HUES48 (cell line): ENCODE results near the gene NUP93.
"Not testable (repeated sequence)": the region's sequence is repeated elsewhere in the genome, so short reads cannot be mapped to it uniquely, and the experiment has no call there.

Experiments
- H3K27ac ChIP-seq: one replicate; pipeline ENCODE4 v1.7.0; 2013; ENCODE audit warnings: low read depth, low read length, inconsistent platforms
- H3K27me3 ChIP-seq: 2 replicates; pipeline ENCODE4 v1.6.1; 2013; ENCODE audit warnings: mild to moderate bottlenecking, low read length; ENCODE audit not compliant: control insufficient read depth, insufficient read depth
- H3K36me3 ChIP-seq: 2 replicates; pipeline ENCODE4 v1.6.1; 2013; ENCODE audit warnings: low read length; ENCODE audit not compliant: control insufficient read depth, insufficient read depth
- H3K4me1 ChIP-seq: 2 replicates; pipeline ENCODE4 v1.6.1; 2013; ENCODE audit warnings: mild to moderate bottlenecking, low read length; ENCODE audit not compliant: control insufficient read depth, insufficient read depth
- H3K4me3 ChIP-seq: 2 replicates; pipeline ENCODE4 v1.5.1; 2013; ENCODE audit warnings: mild to moderate bottlenecking, low read depth, low read length
- H3K9ac ChIP-seq: 2 replicates; pipeline ENCODE4 v1.6.1; 2013; ENCODE audit warnings: mild to moderate bottlenecking, low read depth, low read length, moderate library complexity
- H3K9me3 ChIP-seq: 2 replicates; pipeline ENCODE4 v1.6.1; 2013; ENCODE audit warnings: low read length; ENCODE audit not compliant: control insufficient read depth, insufficient read depth

NUP93 gene

GRCh38 chr16:56884026-56884582 is 154.2 kb downstream of the NUP93 start:
- Histone ChIP-seq H3K4me1 (no peaks in the 10 kb centered on the region), H3K9ac (no peak overlapping the region), H3K27me3 (no peaks in the 10 kb centered on the region), H3K4me3 (no peak overlapping the region), H3K9me3 (peaks cover 16% of the 10 kb centered on the region), H3K36me3 (no peaks in the 10 kb centered on the region), H3K27ac (no peak overlapping the region)

GRCh38 chr16:56884929-56885328 is 155.0 kb downstream of the NUP93 start:
- H3K9ac ChIP-seq, H3K27ac ChIP-seq, H3K36me3 ChIP-seq, H3K4me3 ChIP-seq, H3K27me3 ChIP-seq, H3K4me1 ChIP-seq: not testable (repeated sequence)
- H3K9me3 ChIP-seq = peaks cover 16% of the 10 kb centered on the region

- H3K36me3 ChIP-seq = no peaks in the 10 kb centered on the region
- no peak overlapping the region for H3K9ac ChIP-seq
- H3K27me3 ChIP-seq = no peaks in the 10 kb centered on the region
- H3K27ac ChIP-seq = no peak overlapping the region
- no peaks in the 10 kb centered on the region for H3K4me1 ChIP-seq
- H3K4me3 ChIP-seq = no peak overlapping the region
- H3K9me3 ChIP-seq = peaks cover 16% of the 10 kb centered on the region
These were observed 155.7 kb downstream of the NUP93 start for GRCh38 chr16:56885446-56886162.

- Histone ChIP-seq H3K27me3 (no peaks in the 10 kb centered on the region), H3K9ac (no peak overlapping the region), H3K36me3 (no peaks in the 10 kb centered on the region), H3K9me3 (peaks cover 16% of the 10 kb centered on the region), H3K4me1 (no peaks in the 10 kb centered on the region), H3K27ac (no peak overlapping the region), H3K4me3 (no peak overlapping the region)
These were observed 156.4 kb downstream of the NUP93 start for GRCh38 chr16:56886296-56886695.

- Histone ChIP-seq H3K4me1 (no peaks in the 10 kb centered on the region), H3K27me3 (no peaks in the 10 kb centered on the region), H3K36me3 (no peaks in the 10 kb centered on the region), H3K4me3 (no peak overlapping the region), H3K9me3 (peaks cover 16% of the 10 kb centered on the region), H3K27ac (no peak overlapping the region), H3K9ac (no peak overlapping the region)
These were observed 156.9 kb downstream of the NUP93 start for GRCh38 chr16:56886826-56887225.

- Histone ChIP-seq H3K4me1 (no peaks in the 10 kb centered on the region), H3K9ac (no peak overlapping the region), H3K27ac (no peak overlapping the region), H3K4me3 (no peak overlapping the region), H3K27me3 (no peaks in the 10 kb centered on the region), H3K36me3 (no peaks in the 10 kb centered on the region), H3K9me3 (peaks cover 16% of the 10 kb centered on the region)
These were observed 158.9 kb downstream of the NUP93 start for GRCh38 chr16:56888806-56889205.

GRCh38 chr16:56889206-56889605 is 159.3 kb downstream of the NUP93 start:
- H3K27me3 ChIP-seq = no peaks in the 10 kb centered on the region
- H3K9ac ChIP-seq = no peak overlapping the region
- no peak overlapping the region for H3K4me3 ChIP-seq
- H3K4me1 ChIP-seq = no peaks in the 10 kb centered on the region
- no peak overlapping the region for H3K27ac ChIP-seq
- peaks cover 16% of the 10 kb centered on the region for H3K9me3 ChIP-seq
- H3K36me3 ChIP-seq = no peaks in the 10 kb centered on the region

- Histone ChIP-seq H3K27ac (no peak overlapping the region), H3K9ac (no peak overlapping the region), H3K9me3 (no peaks in the 10 kb centered on the region), H3K27me3 (no peaks in the 10 kb centered on the region), H3K4me1 (no peaks in the 10 kb centered on the region), H3K4me3 (no peak overlapping the region), H3K36me3 (no peaks in the 10 kb centered on the region)
These were observed 161.8 kb downstream of the NUP93 start for GRCh38 chr16:56891685-56892084.

- H3K36me3 ChIP-seq = no peaks in the 10 kb centered on the region
- no peaks in the 10 kb centered on the region for H3K4me1 ChIP-seq
- no peaks in the 10 kb centered on the region for H3K9me3 ChIP-seq
- no peak overlapping the region for H3K4me3 ChIP-seq
- H3K27me3 ChIP-seq = no peaks in the 10 kb centered on the region
- H3K9ac ChIP-seq = no peak overlapping the region
- no peak overlapping the region for H3K27ac ChIP-seq
These were observed 162.8 kb downstream of the NUP93 start for GRCh38 chr16:56892705-56893104.

GRCh38 chr16:56894331-56894917 is 164.5 kb downstream of the NUP93 start:
- H3K4me3 ChIP-seq = no peak overlapping the region
- H3K9me3 ChIP-seq = no peaks in the 10 kb centered on the region
- H3K27ac ChIP-seq = no peak overlapping the region
- no peak overlapping the region for H3K9ac ChIP-seq
- no peaks in the 10 kb centered on the region for H3K36me3 ChIP-seq
- H3K27me3 ChIP-seq = no peaks in the 10 kb centered on the region
- no peaks in the 10 kb centered on the region for H3K4me1 ChIP-seq

GRCh38 chr16:56895813-56896212 is 165.9 kb downstream of the NUP93 start:
- no peak overlapping the region for H3K9ac ChIP-seq
- no peaks in the 10 kb centered on the region for H3K27me3 ChIP-seq
- no peaks in the 10 kb centered on the region for H3K4me1 ChIP-seq
- no peaks in the 10 kb centered on the region for H3K9me3 ChIP-seq
- H3K4me3 ChIP-seq = no peak overlapping the region
- H3K36me3 ChIP-seq = no peaks in the 10 kb centered on the region
- no peak overlapping the region for H3K27ac ChIP-seq
